Measurements from ENCODE around the gene CFAP74.

CFAP74 gene

DNA sequence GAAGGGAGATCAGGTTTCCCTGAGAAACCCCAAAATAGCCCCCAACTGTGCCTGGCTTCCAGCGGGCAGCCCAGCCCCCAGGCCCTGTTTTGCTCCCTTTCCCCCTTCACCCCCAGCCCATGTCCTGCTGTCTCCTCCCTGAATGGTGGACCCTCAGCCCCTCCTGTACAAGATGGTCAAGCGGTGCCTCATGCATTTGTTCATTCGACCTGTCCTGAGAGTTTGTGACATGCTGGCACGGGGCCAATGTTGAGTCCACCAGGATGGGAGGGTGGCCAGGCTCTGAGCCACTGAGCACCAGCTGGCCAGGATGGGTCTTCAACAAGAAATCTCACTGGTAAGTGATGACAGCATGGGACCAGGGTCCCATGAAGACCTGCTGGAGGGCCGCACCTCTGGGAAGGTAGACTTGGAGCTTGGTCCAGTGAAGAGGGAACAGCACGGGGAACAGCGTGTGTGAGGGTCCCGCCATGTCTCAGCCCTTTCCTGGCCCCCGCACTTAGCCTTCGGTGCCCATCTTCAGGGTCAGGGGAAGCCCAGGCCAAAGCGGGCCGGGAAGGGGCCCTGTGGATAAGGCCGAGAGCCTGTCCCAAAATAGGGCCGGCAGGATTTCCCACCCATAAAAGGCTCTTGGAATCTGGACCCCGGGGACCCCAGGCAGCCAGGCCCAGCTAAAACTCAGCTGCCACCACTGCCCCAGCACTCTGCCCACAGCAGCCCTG lies 88.5 kb downstream of the CFAP74 start, which contains the start of gene CALML6:
Gene CALML6, plus strand, starts transcription at position 290 of the 722 bp plus-strand sequence. Its CDS starts 21 bp downstream, at position 311.
- no peak for DNase-seq

GRCh38 chr1:1914101-1914970 lies 89.2 kb downstream of the CFAP74 start:
- no peak for DNase-seq

DNA sequence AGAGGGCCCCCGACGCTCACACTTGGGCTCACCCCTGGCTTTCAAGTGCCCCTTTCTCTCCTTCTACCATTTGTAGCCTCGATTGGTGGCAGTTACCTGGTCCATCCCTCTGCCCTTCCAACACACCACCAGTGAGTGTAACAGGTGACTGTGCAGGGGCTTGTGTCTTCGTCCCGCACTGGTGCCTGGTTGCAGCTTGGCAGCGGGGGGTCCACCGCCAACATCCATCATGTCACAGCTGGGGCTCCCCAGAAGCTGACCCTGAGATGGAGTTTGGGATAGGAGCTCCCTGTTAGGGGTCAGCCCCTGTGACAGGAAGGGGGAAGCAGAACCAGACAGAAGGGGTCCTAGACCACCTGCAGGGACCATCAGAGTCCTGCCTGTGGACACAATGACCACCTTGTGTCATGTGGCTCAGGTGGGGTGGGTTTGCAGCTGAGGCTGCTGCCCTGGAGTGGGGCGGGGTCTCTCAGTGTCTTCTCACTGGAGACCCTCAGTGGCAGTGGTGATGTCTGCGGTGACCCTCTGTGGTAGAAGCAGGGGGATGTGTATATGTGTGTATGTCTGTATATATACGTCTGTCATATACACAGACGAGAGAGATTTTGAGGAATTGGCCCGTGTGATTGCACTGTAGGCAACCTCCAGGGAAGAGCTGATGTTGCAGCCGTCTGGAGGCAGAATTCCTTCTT lies 92.1 kb downstream of the CFAP74 start:
- no peak for DNase-seq

- no peak for DNase-seq
Measured at GRCh38 chr1:1910651-1911331, 92.8 kb downstream of the CFAP74 start.

GRCh38 chr1:1910033-1910465 lies 93.5 kb downstream of the CFAP74 start:
- DNase-seq, result no peak

- no peak for DNase-seq
Measured at GRCh38 chr1:1908506-1908791, 95.1 kb downstream of the CFAP74 start.

DNA sequence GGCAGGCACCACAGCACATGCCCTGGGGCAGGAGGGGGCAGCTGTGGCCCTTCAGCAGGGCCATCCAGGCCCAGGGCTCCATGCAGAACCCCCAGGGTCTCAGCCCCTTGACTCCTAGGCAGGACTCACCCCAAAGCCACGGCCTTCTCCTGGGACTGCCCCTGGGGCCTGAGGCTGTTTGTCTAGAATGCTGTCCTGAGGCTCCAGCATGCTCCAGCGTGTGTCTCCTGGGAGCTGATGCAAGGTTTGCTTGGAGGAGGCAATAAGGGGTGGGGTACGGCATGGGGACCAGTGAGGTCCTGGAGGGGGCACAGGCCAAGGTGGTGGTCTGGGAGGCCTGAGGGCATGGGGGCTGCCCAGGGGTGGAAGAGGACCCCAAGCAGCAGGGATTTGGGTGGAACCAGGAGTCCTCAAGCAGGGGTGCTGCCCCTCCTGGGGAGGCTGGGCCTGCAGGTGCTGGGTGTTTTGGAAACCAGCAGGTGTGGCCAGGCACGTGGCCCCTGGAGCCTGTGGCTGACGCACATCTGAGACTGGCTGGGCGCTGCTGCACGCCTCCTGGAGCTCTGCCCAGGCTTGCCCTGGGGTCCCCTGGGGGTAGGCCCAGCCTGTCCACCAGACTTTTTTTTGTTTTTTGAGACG lies 96.4 kb downstream of the CFAP74 start:
- no peak for DNase-seq

GRCh38 chr1:1906185-1907097 lies 97.1 kb downstream of the CFAP74 start:
- DNase-seq, result peak; percentile 47

GRCh38 chr1:1903224-1903623 lies 100.4 kb downstream of the CFAP74 start:
- no peak for DNase-seq

DNA sequence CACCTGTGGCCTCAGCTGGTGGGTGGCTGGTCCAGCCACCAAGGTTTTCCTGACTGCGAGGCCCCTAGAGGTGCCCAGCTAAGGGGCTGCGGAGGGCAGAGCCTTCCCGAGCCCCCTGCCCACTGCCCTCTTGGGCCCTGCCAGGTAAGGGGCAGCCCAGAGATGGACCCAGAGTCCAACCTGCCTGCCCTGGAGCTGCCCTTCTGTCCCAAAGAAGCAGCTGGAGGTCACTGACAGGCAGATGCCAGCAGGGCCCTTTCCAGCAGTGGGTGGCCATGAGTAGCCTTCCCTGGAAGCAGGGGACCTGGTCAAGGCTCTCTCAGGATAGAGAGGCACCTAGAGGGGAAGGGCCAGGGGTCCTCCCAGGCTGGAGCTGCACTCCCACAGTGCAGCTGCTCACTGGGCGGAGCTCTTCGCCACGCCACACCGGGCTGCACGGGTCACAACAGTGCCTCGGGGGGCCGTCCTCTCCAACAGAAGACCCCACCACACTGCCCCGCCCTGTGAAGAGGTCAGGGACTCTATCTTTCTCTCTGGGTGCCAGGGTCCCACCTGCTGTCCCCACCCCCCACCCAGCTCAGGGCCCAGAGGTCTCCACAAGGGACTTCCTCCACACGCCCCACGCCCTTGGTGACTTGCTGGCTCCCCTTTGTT lies 101.8 kb downstream of the CFAP74 start:
- DNase-seq, result no peak

DNA sequence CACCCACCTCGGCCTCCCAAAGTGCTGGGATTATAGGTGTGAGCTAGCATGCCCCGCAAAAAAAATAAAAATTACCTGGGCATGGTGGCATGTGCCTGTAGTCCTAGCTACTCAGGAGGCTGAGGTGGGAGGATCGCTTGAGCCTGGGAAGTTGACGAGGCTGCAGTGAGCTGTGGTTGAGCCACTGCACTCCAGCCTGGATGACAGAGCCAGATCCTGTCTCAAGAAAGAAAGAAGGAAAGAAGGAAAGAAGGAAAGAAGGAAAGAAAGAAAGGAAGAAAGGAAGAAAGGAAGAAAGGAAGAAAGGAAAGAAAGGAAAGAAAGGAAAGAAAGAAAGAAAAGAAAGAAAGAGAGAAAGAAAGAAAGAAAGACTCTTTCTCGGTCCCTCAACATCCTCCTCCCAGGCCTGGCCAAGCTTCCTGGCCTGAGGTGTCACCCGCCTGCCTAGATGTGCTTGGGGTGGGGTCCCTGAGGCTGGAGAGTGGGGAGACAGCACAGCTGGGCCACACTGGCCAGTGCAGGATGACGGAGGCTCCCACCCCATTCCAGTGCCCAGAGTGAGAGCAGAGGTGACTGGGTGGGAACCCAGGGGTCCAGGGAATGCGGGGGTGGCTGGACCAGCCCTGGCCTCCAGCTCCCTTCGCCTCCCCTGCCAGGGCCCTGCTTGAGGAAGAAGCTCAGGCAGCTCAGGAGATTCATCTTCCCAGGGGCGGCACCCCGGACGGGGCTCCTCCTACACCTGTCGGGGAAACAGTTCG lies 102.5 kb downstream of the CFAP74 start:
- DNase-seq, result no peak

- no peak for DNase-seq
Measured at GRCh38 chr1:1899967-1900327, 103.6 kb downstream of the CFAP74 start.

GRCh38 chr1:1899266-1899966 lies 104.2 kb downstream of the CFAP74 start:
- DNase-seq, result no peak

- no peak for DNase-seq
Measured at GRCh38 chr1:1898246-1898933, 105.2 kb downstream of the CFAP74 start.

DNA sequence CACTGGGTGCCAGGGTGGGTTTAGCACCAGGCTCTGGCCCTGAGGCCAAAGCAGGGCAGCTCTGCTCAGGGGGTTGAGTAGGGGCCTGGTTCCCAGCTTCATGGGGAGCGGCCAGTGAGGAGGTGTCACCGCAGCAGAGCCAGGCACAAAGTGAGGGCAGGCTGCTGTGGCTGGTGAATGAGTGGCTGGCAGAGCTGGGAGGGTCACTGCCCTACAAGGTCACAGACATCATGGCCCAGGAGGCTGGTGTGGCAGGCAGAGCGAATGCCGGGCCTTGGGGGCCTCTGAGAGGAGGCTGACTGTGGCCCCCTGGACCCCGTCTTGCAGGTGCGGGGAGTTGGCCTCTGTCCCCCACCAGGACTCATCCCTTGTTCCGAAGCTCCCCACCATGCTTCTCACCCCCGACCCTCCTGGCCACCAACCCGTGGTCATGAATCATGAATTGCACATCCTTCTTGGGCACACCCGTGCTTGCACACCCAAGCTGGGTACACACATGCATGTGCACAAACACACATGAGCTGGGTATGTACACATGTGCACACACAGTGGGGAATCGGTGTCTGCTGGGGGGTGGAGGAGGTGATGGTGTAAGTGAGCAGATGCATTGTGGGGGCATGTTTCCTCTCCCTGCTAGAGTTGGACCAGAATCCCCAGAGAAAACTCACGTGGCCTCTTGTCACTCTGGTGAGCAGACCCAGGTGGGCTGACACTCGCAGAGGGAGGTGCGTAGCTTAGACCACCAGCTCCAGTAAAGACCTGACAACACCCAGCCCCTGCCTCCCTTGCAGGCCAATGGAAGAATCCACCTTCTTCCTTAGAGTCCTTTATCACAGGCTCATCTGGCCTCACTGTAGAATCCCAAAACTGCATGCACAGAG lies 107.9 kb downstream of the CFAP74 start:
- no peak for DNase-seq

DNA sequence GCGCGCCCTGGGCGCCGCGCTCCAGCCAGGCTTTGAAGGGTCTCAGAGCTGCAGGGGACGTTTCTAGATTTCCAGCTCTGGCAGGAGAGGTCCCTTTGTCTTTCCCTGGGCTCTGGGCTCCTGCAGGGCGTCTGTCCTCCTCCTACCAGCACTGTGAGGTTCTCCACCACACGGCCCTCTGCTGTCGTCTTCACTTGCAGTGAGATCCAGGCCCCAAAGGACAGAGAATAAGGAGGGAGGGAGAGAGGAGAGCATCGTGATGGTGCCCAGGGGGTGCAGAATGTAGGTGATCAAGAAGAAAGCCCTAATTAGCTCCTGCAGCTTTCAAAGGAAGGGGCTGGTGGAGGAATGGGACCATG lies 108.5 kb downstream of the CFAP74 start:
- no peak for DNase-seq

DNA sequence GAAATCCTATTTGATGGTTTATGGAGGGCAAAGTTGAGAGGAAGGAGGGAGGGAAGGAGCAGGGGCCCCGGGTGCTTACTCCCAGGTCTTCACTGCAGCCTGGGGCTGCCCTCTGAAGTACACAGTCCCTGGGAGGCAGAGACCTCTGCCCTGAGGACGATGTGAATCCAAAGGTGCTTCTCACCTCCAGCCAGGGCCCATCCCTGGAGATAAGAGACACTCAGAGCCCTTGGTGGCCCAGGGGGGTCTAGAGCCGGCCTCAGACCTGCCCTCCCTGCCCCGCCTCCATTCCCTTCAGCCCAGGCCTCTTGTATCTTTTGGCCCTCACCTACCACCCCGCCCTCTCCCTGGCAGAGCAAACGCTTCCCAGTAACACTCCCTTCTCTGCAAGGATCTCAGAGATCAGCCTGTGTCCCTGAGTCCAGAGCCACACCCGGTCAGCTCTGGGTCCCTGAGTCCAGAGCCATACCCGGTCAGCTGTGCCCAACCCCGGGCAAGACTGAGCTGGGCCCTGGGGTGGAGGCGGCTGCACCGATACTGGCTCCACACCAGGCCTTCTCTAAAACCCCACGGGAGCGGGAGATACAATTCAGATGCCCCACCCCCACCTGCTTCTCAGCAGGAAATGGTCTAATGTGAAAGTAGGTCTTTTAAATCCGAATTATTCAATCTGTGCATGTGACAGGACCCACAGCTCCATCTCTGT lies 109.1 kb downstream of the CFAP74 start:
- no peak for DNase-seq

All from activated CD4-positive, alpha-beta T cell treated with anti-CD3 and anti-CD28 coated beads for 1 hour (primary cell).